ENCODE results near the gene KIN. TPM values are rescaled to one million over a fixed set of nuclear protein-coding genes. Genes with fewer than 3 reads are reported as not detected.

KIN gene, protein sequence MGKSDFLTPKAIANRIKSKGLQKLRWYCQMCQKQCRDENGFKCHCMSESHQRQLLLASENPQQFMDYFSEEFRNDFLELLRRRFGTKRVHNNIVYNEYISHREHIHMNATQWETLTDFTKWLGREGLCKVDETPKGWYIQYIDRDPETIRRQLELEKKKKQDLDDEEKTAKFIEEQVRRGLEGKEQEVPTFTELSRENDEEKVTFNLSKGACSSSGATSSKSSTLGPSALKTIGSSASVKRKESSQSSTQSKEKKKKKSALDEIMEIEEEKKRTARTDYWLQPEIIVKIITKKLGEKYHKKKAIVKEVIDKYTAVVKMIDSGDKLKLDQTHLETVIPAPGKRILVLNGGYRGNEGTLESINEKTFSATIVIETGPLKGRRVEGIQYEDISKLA
- 10 to 100 TPM; 13.8 to 16.6 TPM for total RNA-seq

DNA sequence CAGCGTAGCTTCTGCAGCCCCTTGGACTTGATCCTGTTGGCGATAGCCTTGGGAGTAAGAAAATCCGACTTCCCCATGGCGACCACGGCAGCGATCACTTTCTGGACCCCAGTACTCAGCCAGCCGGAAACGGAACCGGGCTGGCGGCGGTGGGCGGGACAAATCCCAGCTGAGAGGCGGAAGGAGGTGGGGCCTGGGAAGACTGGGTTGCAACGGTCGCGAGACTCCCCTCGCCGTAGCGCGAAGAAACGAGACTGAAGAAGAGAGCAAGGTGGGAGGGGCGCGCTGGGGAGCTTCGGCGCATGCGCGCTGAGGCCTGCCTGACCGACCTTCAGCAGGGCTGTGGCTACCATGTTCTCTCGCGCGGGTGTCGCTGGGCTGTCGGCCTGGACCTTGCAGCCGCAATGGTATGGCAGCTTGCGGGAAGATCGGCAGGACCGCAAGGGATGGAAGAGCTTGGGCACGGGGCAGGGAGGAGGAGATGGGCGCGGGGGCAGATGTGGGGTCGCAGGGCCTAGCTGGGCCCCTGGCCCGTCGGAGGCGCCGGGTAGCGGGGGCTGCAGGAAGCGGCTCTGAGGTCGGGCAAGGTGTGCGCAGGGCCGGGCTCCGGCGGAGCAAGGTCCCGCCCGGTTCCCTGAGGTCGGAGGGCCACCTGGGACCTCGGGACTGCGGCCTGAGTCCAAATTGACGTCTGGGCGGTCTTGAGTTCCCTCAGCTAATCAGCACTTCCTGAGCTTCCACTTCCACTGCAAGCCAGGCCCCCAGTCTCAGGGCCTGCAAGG, at the start of gene KIN, which contains the start of gene ATP5F1C:
KIN (minus strand) TSS at position 137 of the 782 bp plus-strand sequence; CDS start at position 77, 60 bp downstream.
ATP5F1C (plus strand) TSS at position 321 of the 782 bp plus-strand sequence; CDS start at position 352, 31 bp downstream.
- H3K27ac Mint-ChIP-seq: no peak within 1 kb of the TSS
- DNase-seq: peak; percentile 98
- POLR2A ChIA-PET: interaction anchor here (0.6 to 1.7 kb wide), 16 partner anchors 10 to 615 kb away, joined by 3 to 43 read pairs (median 4); partner anchors contain the start of genes GATA3 and TAF3

DNA sequence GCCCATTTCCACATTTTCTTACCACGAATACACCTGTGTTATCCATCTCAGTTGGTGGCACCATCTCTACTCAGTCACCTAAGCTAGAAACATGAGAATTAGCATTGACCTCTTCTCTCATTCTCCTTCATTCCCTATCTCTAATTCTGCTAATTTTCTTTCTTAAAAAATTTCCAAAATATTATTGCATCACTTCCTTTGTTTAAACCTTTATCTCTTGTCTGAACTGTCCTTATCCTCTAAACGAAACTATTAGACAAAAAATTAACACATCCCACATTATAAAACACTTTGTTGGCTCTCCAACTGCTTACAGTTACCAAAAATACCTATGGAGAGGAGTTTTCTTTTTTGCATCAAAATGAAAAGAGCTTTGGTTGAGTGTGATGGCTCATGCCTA, 48.8 kb upstream of the KIN start:
- H3K9me3 Mint-ChIP-seq: no peaks in the 10 kb centered on the region
- H3K27ac Mint-ChIP-seq: no peak overlapping the region
- no peak for DNase-seq
- POLR2A ChIA-PET: no interaction called here
- H3K27me3 Mint-ChIP-seq: no peaks in the 10 kb centered on the region
- peaks cover 41% of the 10 kb centered on the region for H3K36me3 Mint-ChIP-seq
- ATAC-seq (ENCODE audit: low read depth): no peak
- H3K4me1 Mint-ChIP-seq: peaks cover 1% of the 10 kb centered on the region
- H3K4me3 Mint-ChIP-seq: no peak overlapping the region

More for the DNA sequence above, at the start of gene KIN, which contains the start of gene ATP5F1C:
- no peaks in the 10 kb centered on the region for H3K27me3 Mint-ChIP-seq
- no peak within 1 kb of the TSS for H3K4me3 Mint-ChIP-seq
- peaks cover 46% of the 10 kb centered on the region for H3K4me1 Mint-ChIP-seq
- ATAC-seq (ENCODE audit: low read depth): peak; percentile 96
- no peaks in the 10 kb centered on the region for H3K9me3 Mint-ChIP-seq
- peaks cover 27% of the 10 kb centered on the region for H3K36me3 Mint-ChIP-seq

DNA sequence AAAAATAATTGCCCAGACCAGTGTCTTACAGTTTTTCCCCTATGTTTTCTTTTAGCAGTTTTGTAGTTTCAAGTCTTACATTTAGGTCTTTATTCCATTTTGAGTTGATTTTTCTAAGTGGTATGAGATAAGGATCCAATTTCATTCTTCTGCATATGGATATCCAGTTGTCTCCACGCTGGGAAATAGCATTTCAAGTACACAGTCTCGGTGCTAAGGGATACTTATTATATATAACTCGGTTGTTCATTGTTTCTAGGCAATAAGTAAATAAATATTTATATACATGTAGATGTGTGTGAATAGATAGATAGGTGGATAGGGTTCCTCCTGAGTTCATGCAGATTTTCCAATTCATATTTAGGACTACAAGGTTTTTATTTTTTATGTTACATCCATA, 46.5 kb upstream of the KIN start:
- no peaks in the 10 kb centered on the region for H3K9me3 Mint-ChIP-seq

DNA sequence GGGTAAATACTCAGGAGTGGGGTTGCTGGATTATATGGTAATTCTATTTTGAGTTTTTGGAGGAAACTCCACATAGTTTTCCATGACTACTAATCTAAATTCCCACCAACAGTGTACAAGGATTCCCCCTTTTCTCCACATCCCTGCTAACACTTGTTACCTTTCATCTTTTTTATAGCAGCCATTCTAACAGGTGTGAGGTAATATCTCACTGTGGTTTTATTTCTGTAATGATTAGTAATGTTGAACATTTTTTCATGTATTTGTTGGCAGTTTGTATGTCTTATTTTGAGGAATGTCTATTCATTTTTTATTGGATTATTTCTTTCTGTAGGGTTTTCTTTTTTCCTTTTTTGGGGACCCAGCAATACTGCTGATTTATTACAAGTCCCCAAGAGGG, 45.4 kb upstream of the KIN start:
- DNase-seq (no peak), ATAC-seq (ENCODE audit: low read depth) (no peak)
- H3K9me3 Mint-ChIP-seq: no peaks in the 10 kb centered on the region
- POLR2A ChIA-PET: no interaction called here
- H3K4me3 Mint-ChIP-seq: no peak overlapping the region
- peaks cover 28% of the 10 kb centered on the region for H3K36me3 Mint-ChIP-seq
- no peak overlapping the region for H3K27ac Mint-ChIP-seq
- peaks cover 2% of the 10 kb centered on the region for H3K4me1 Mint-ChIP-seq
- no peaks in the 10 kb centered on the region for H3K27me3 Mint-ChIP-seq

More for the DNA sequence above, 46.5 kb upstream of the KIN start:
- no peak overlapping the region for H3K4me3 Mint-ChIP-seq
- ATAC-seq (ENCODE audit: low read depth): no peak
- peaks cover 34% of the 10 kb centered on the region for H3K36me3 Mint-ChIP-seq
- DNase-seq: no peak
- no peak overlapping the region for H3K27ac Mint-ChIP-seq
- no peaks in the 10 kb centered on the region for H3K27me3 Mint-ChIP-seq
- POLR2A ChIA-PET: no interaction called here
- peaks cover 2% of the 10 kb centered on the region for H3K4me1 Mint-ChIP-seq

DNA sequence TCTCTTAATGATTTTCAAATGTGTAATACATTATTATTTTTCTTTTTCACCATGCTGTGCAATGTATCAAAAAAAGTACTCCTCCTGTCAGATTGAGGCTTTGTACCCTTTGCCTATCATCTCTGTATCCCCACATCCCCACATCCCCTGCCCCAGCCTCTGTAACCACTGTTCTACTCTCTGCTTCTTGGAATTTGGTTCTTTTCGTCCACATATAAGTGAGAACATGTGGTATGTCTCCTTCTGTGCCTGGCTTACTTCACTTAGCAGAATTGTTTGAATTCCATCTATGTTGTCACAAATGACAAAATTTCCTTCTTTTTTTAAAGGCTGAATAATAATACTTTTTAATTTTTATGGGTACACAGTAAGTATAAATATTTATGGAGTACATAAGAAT, 44.3 kb upstream of the KIN start:
- peaks cover 4% of the 10 kb centered on the region for H3K4me1 Mint-ChIP-seq
- no peaks in the 10 kb centered on the region for H3K9me3 Mint-ChIP-seq
- ATAC-seq (ENCODE audit: low read depth): no peak
- H3K36me3 Mint-ChIP-seq: peaks cover 29% of the 10 kb centered on the region
- H3K27me3 Mint-ChIP-seq: no peaks in the 10 kb centered on the region
- DNase-seq: no peak
- H3K4me3 Mint-ChIP-seq: no peak overlapping the region
- POLR2A ChIA-PET: no interaction called here
- H3K27ac Mint-ChIP-seq: no peak overlapping the region

DNA sequence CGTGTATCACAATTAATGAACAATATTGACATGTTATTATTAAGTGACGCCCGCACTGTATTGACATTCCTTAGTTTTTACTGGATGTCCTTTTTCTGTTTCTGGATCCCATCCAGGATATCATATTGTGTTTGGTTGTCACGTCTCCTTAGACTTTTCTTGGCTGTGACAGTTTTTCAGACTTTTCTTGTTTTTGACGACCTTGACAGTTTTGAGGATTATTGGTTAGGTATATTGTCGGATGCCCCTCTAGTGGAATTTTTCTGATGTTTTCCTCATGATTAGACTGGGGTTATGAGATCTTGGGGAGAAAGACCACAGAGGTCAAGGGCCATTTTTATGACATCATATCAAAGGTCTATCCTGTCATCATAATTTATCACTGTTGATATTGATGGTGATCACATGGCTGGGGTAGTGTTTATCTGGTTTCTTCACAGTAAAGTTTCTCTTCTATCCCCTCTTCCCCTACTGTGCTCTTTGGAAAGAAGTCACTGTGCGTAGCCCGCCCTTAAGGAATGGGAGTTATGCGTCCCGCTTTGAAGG, 41.6 kb upstream of the KIN start:
- POLR2A ChIA-PET: no interaction called here
- Mint-ChIP-seq H3K4me1 (peaks cover 3% of the 10 kb centered on the region), H3K9me3 (no peaks in the 10 kb centered on the region), H3K27ac (no peak overlapping the region), H3K4me3 (no peak overlapping the region), H3K36me3 (peaks cover 26% of the 10 kb centered on the region), H3K27me3 (no peaks in the 10 kb centered on the region)
- DNase-seq: no peak
- ATAC-seq (ENCODE audit: low read depth): no peak

DNA sequence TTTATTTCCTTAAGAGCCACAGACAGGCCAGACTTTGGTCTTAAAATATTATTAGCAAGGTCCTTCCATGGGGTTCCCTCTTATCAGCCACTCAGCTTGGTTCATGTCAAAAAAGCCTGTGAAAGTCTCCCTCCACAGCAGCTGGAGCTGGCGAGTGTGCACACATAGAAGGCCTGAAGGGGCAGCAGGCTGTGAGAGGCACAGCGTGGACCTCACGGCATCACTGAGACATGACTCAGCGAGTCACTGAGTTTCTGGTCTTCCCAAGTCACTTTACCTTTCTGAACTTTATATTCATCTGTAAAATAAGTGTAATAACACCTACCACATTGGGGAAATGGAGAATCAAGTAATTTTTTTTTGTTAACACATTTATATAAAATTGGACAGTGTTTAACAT, 39.2 kb upstream of the KIN start:
- DNase-seq: no peak
- Mint-ChIP-seq H3K4me1 (peaks cover 3% of the 10 kb centered on the region), H3K4me3 (no peak overlapping the region), H3K27ac (no peak overlapping the region), H3K9me3 (no peaks in the 10 kb centered on the region), H3K36me3 (peaks cover 22% of the 10 kb centered on the region), H3K27me3 (no peaks in the 10 kb centered on the region)
- POLR2A ChIA-PET: no interaction called here
- ATAC-seq (ENCODE audit: low read depth): no peak

DNA sequence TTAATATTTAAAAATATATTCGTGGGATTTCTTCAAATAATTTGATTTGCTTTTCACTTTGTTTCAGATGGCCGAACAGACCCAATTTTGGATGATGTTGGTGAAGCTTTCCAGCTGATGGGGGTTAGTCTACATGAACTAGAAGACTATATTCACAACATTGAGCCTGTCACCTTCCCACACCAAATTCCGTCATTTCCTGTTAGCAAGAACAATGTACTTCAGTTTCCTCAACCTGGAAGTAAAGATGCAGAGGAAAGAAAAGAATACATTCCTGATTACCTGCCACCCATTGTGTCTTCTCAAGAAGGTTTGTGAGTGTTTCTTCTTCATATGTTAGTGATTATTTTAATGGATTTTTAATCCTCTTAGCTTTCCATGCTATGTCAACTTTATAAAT, 36.5 kb upstream of the KIN start:
- H3K4me1 Mint-ChIP-seq: peaks cover 8% of the 10 kb centered on the region

DNA sequence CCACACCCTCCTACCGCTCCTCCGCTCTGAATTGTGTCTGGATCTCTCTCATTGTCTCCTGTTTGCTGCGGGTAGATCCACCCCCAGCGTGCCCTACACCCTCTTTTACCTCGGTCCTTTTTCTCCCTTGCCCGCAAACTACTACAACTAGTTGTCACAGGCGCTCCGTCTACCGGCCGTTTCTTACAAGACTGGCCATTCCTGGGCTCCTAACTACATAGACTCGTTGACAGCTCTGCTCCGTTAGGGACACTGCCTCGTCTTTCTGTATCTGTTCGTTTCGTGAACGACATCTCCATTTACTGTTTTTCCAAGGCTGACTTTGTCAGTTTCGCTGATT, 31.3 kb upstream of the KIN start:
- peak overlapping the region; percentile 92 for H3K4me3 Mint-ChIP-seq
- peaks cover 16% of the 10 kb centered on the region for H3K4me1 Mint-ChIP-seq
- DNase-seq (no peak), ATAC-seq (ENCODE audit: low read depth) (peak; percentile 40)
- peaks cover 5% of the 10 kb centered on the region for H3K27me3 Mint-ChIP-seq
- H3K27ac Mint-ChIP-seq: peak overlapping the region; percentile 84
- POLR2A ChIA-PET: interaction anchor here (1.3 to 3.3 kb wide), 3 partner anchors 9 to 31 kb away, joined by 5 to 43 read pairs (median 6); partner anchors contain the start of genes ATP5F1C and KIN
- peaks cover 3% of the 10 kb centered on the region for H3K36me3 Mint-ChIP-seq
- H3K9me3 Mint-ChIP-seq: no peaks in the 10 kb centered on the region

More for the DNA sequence above, 36.5 kb upstream of the KIN start:
- no peak overlapping the region for H3K4me3 Mint-ChIP-seq
- peaks cover 20% of the 10 kb centered on the region for H3K36me3 Mint-ChIP-seq
- no peaks in the 10 kb centered on the region for H3K27me3 Mint-ChIP-seq
- POLR2A ChIA-PET: no interaction called here
- no peaks in the 10 kb centered on the region for H3K9me3 Mint-ChIP-seq
- H3K27ac Mint-ChIP-seq: no peak overlapping the region
- no peak for DNase-seq
- ATAC-seq (ENCODE audit: low read depth): no peak

DNA sequence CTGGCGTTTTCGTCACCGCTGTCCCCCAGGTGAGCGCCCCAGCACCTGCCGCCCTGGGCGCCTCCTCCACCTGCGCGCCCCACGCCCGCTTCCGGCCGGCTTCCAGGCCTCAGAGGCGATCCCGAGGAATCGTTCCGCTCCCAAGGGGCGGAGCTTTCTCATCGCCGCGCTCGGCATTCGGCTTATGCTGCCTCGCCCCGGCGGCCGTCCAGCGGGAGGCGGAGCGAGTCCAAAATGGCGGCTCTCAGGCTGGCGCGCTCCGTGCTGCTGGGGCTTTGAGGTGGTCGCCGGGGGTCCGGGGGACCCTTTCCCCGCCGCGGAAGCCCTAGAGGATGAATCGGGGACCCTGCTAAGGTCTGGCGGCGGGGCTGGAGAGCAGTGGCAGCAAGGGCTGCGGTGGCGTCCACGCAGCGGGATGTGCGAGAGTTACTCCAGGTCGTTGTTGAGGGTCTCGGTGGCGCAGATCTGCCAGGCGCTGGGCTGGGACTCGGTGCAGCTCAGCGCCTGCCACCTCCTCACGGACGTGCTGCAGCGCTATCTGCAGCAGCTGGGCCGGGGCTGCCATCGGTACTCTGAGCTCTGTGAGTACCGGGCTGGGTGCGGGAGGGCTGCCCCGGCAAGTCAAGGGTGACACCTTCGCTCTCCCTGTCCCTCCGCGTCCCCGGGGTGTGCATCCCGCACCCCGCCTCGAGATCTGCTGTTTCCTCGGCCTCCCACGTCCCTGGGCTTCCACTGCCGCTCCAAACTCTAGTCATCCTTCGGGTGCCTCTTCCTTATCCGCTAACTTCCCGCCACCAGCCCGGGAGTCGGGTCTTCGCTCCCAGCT, 30.7 kb upstream of the KIN start, which contains the start of gene TAF3:
TAF3 (plus strand) TSS at position 211 of the 826 bp plus-strand sequence; CDS start at position 416, 205 bp downstream.
- H3K4me1 Mint-ChIP-seq: peaks cover 16% of the 10 kb centered on the region
- POLR2A ChIA-PET: interaction anchor here (0.5 to 3.3 kb wide), 7 partner anchors 9 to 548 kb away, joined by 3 to 43 read pairs (median 5); partner anchors contain the start of genes ATP5F1C and KIN
- H3K36me3 Mint-ChIP-seq: peaks cover 3% of the 10 kb centered on the region
- H3K27ac Mint-ChIP-seq: peak within 1 kb of the TSS; percentile 84
- H3K9me3 Mint-ChIP-seq: no peaks in the 10 kb centered on the region
- DNase-seq (peak; percentile 95), ATAC-seq (ENCODE audit: low read depth) (peak; percentile 81)
- H3K4me3 Mint-ChIP-seq: peak within 1 kb of the TSS; percentile 92
- peaks cover 5% of the 10 kb centered on the region for H3K27me3 Mint-ChIP-seq

DNA sequence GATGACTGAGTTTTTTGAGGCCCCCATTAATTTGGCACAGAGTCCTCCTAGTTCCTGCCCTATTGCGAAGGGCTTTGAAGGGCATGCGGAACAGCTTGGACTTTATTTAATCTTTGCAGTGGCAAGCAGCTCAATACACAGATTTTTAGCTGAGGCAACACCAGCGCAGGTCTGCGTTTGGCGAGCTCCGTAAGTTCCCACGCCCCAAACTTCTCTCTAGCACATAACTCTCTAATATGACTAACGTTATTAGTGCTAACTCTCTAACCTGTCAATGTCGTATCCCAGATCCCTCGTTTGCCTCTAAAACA, 30.1 kb upstream of the KIN start:
- Mint-ChIP-seq H3K27ac (peak overlapping the region; percentile 84), H3K9me3 (no peaks in the 10 kb centered on the region), H3K36me3 (peaks cover 3% of the 10 kb centered on the region), H3K4me1 (peaks cover 16% of the 10 kb centered on the region), H3K4me3 (peak overlapping the region; percentile 92), H3K27me3 (peaks cover 7% of the 10 kb centered on the region)
- no peak for DNase-seq
- POLR2A ChIA-PET: interaction anchor here (0.5 to 3.3 kb wide), 7 partner anchors 9 to 547 kb away, joined by 3 to 43 read pairs (median 5); partner anchors contain the start of genes ATP5F1C and KIN
- ATAC-seq (ENCODE audit: low read depth): no peak

DNA sequence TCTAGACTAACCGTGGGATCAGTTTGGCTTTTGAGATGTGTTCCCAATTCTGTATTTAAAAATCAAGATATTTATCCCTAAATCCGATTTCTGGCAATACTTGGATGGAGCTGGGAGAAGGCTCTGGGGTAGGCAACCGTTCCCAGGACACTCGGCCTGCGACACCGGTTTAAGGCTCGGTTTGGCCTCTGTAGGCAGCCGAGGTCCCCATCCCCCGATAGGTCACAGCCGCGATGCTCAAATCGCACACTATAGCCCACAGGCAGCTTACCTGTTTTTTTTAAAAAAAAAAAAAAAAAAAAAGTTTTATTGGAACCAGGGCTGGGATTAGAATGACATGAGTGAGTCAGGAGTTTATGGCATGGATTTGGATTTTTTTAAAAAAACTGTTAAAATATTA, 29.8 kb upstream of the KIN start:
- H3K4me3 Mint-ChIP-seq: peak overlapping the region; percentile 92
- H3K27ac Mint-ChIP-seq: no peak overlapping the region
- H3K4me1 Mint-ChIP-seq: peaks cover 16% of the 10 kb centered on the region
- ATAC-seq (ENCODE audit: low read depth): no peak
- POLR2A ChIA-PET: interaction anchor here (0.5 to 3.3 kb wide), 9 partner anchors 8 to 1478 kb away, joined by 3 to 43 read pairs (median 5); partner anchors contain the start of genes ATP5F1C and KIN
- peaks cover 7% of the 10 kb centered on the region for H3K27me3 Mint-ChIP-seq
- peaks cover 3% of the 10 kb centered on the region for H3K36me3 Mint-ChIP-seq
- no peaks in the 10 kb centered on the region for H3K9me3 Mint-ChIP-seq
- no peak for DNase-seq
